GM19463 (cell line): Measurements from ENCODE around the gene MAP3K14.

Source experiments
- ATAC-seq: cut with Tn5 transposase; IDR thresholded peaks from one replicate; pipeline ENCODE4 v1.9.1; 2021; ENCODE audit warnings: mild to moderate bottlenecking, moderate library complexity; ENCODE audit not compliant: unreplicated experiment

Gene MAP3K14

GRCh38 chr17:45225051-45225700 is 91.6 kb downstream of the MAP3K14 start:
- no peak for ATAC-seq

DNA sequence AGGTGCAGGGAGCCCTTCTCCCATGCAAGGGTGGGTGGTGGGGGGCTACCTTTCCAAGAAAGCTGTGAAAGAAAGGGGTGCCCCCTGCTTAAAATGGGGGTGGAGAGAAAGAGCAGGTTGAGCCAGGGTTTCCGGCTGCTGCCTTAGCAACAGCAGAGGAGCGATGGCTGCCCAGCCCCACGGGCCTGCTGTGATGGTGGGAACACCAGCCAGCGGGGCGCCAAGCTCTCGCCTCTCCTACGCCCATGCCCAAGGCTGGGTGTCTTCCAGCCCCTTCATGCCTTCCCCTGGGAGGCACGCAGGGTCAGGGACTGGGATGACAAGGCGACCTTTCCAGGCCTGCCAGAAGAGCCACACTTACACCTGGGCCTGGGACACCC is 92.2 kb downstream of the MAP3K14 start:
- no peak for ATAC-seq

DNA sequence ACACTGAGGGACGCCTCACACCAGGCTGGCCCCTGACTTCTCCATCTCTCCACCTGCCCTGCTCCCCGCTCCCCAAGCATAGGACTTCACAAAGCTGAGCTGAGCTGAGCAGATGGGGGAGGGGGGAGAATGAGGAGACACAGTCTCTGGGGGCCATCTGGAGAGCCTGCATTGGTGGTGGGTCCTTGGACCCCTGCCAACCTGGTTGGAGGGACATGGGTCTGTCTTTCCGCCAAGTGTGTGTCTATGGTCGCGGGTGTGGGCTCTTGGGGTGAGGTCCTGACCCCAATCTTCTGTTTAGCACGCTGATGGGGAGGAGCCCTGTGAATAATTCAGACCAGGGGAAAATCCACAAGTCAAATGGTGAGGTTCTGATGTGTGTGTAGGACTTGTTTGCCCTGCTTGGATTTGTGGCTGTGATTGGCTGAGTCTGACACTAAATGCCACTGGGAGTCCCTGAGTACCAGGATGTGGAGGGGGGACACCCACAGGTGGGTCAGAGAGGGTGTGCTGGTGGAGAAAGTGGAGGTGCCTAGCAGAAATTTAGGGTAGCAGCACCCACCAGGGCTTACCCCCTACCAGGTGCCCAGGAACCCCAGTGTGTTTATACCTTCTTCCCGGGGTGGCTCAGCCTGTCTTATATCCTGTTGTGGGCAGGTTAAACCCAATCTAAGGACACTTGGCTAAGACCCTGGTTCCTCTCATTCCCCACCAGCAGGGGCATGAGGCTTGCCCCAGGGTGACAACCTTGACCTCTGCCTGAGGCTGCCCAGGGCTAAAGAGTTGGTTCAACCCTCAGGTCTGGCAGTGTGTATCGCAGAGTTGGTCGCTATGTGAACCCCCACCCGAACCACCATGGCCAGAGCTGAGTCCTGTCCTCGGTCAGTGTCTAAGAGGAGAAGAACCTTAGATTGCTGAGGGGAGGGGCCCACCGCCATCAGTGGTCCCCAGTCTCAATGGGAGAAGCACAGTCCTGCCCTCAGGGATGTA is 93.0 kb downstream of the MAP3K14 start:
- ATAC-seq: no peak

- no peak for ATAC-seq
Measured at GRCh38 chr17:45222996-45223538, 93.8 kb downstream of the MAP3K14 start.

- ATAC-seq: no peak
Measured at GRCh38 chr17:45222289-45222995, 94.4 kb downstream of the MAP3K14 start.

- ATAC-seq: no peak
Measured at GRCh38 chr17:45222014-45222288, 94.9 kb downstream of the MAP3K14 start.

GRCh38 chr17:45221081-45222013 is 95.5 kb downstream of the MAP3K14 start, which contains the start of gene FMNL1:
TSS of gene FMNL1 (plus strand) at chr17:45221885. CDS start at chr17:45222125, 240 bp downstream.
- ATAC-seq: no peak

DNA sequence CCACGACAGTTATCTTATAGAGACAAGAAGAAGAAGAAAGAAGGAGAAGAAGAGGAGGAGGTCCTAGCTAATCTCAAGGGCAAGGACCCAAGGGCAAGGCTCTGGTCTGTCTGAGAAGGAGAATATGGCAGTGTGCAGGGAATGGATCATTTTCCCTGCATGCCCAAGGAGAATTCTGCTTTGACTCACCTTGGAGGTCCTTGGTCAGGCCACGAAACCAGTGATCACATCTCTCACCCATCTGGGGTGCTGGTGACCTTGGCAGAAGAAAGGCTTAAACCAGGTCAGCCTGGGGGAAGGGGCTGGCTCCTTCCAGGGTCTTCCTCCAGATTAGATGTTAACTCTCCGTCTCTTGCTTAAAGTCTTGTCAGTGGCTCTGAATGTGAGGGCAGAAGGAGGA is 96.7 kb downstream of the MAP3K14 start:
- no peak for ATAC-seq

DNA sequence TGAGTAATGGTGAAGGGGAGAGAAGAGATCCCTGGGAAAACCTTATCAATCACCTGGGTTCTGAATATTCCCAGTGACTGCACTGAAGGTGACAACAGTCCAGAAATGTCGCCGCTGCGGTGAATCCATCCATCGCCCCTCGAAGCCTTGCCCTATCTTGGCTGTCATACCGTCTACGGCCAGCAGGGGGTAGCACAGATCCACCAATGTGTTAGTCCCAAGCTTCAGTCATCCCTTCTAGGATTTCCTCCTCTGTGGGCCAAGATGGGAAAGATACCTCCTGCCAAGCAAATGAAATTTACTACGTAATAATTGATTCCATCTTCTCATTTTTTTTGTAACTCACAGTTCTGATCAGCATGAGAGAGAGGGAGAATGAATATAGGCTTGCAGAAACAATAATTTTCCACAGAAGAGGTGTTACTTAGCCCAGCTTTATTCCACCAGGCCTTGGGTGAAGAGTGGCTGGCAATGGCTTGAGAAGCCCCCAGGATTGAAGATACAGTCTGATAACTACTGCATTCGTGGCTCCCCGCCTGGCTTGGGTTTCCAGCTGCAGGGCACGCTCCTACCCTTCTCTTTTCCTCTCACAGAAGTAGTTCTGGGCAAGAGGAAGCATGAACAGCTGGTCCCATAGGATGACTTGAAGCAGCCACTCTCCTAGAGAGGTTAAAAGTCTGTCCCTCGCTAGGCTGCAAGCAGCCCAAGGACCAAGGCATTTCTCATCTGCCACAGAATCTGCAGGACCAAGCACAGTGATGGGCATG is 97.7 kb downstream of the MAP3K14 start:
- ATAC-seq: no peak
